GM21526 (cell line): ENCODE data around the gene CELSR2.
A peak's percentile ranks its signal among the peaks of the same experiment; 100 is the strongest.

Source experiments
- ATAC-seq: cut with Tn5 transposase; IDR thresholded peaks from one replicate; pipeline ENCODE4 v1.9.1; 2021; ENCODE audit warnings: moderate library complexity; ENCODE audit not compliant: unreplicated experiment, low FRiP score

CELSR2 gene

GRCh38 chr1:109261578-109261977, 12.2 kb downstream of the CELSR2 start:
- no peak for ATAC-seq

GRCh38 chr1:109262231-109263055, 13.1 kb downstream of the CELSR2 start:
- no peak for ATAC-seq

- ATAC-seq: no peak
These were observed 13.9 kb downstream of the CELSR2 start for GRCh38 chr1:109263234-109263596.

- ATAC-seq: peak; percentile 59
These were observed 14.4 kb downstream of the CELSR2 start for GRCh38 chr1:109263597-109264378.

- no peak for ATAC-seq
These were observed 15.0 kb downstream of the CELSR2 start for GRCh38 chr1:109264379-109264755.

GRCh38 chr1:109265016-109265415, 15.7 kb downstream of the CELSR2 start:
- ATAC-seq: no peak

- no peak for ATAC-seq
These were observed 16.5 kb downstream of the CELSR2 start for GRCh38 chr1:109265741-109266330.

- no peak for ATAC-seq
These were observed 17.6 kb downstream of the CELSR2 start for GRCh38 chr1:109266965-109267364.

GRCh38 chr1:109267743-109268300, 18.5 kb downstream of the CELSR2 start:
- no peak for ATAC-seq

- ATAC-seq: no peak
These were observed 19.3 kb downstream of the CELSR2 start for GRCh38 chr1:109268431-109269211.

- no peak for ATAC-seq
These were observed 20.1 kb downstream of the CELSR2 start for GRCh38 chr1:109269212-109269980.

GRCh38 chr1:109269981-109270622, 20.8 kb downstream of the CELSR2 start:
- ATAC-seq: no peak

- ATAC-seq: no peak
These were observed 21.4 kb downstream of the CELSR2 start for GRCh38 chr1:109270623-109271317.

- no peak for ATAC-seq
These were observed 22.1 kb downstream of the CELSR2 start for GRCh38 chr1:109271458-109271857.

GRCh38 chr1:109272021-109272799, 22.9 kb downstream of the CELSR2 start:
- no peak for ATAC-seq

- ATAC-seq: no peak
These were observed 23.6 kb downstream of the CELSR2 start for GRCh38 chr1:109272831-109273547.
